Activated B cell treated with CpG ODN at 0.5 μM for 24 hours (primary cell): ENCODE data around the gene PTGIR. TPM values are rescaled to one million over a fixed set of nuclear protein-coding genes. Genes with fewer than 3 reads are reported as not detected.
A peak's percentile ranks its signal among the peaks of the same experiment; 100 is the strongest.

Experiments used
- ATAC-seq: fragments of 200-7000 bp; cut with Tn5 transposase; one replicate; pipeline ENCODE4 v1.10.0; 2021; ENCODE audit warnings: low read depth, mild to moderate bottlenecking, moderate library complexity
- CTCF ChIA-PET: fragments of 350-600 bp; sonication (Branson Sonifier 250); formaldehyde crosslinking; loops from one replicate; lab custom pipeline; 2021; ENCODE audit warnings: antibody characterized with exemption; lab: Charles Lee
- POLR2A ChIA-PET: fragments of 350-600 bp; sonication (Branson Sonifier 250); formaldehyde crosslinking; loops from one replicate; lab custom pipeline; 2021; ENCODE audit warnings: antibody characterized with exemption; lab: Charles Lee
- DNase-seq: peaks from one replicate; pipeline ENCODE4 v3.0.0; 2022
- H3K27ac Mint-ChIP-seq: one replicate; pipeline ENCODE4 v1.8.0; 2020; ENCODE audit warnings: mixed read lengths
- H3K27me3 Mint-ChIP-seq: one replicate; pipeline ENCODE4 v1.8.0; 2021; ENCODE audit warnings: mixed read lengths
- H3K36me3 Mint-ChIP-seq: one replicate; pipeline ENCODE4 v1.8.0; 2021; ENCODE audit warnings: low read depth, mixed read lengths
- H3K4me1 Mint-ChIP-seq: one replicate; pipeline ENCODE4 v1.8.0; 2021; ENCODE audit warnings: mixed read lengths
- H3K4me3 Mint-ChIP-seq: one replicate; pipeline ENCODE4 v1.8.0; 2020; ENCODE audit warnings: mild to moderate bottlenecking, mixed read lengths
- H3K9me3 Mint-ChIP-seq: one replicate; pipeline ENCODE4 v1.8.0; 2020; ENCODE audit warnings: mixed read lengths
- intact Hi-C: fragments of 100-400 bp; cut with micrococcal nuclease; formaldehyde crosslinking; loops from one replicate; pipeline ENCODE4 v1.15.1; 2024
- total RNA-seq: library from RNA; stranded (reverse); gene quantifications from 2 replicates; pipeline ENCODE4 v1.2.3, GENCODE V29; 2022
- TF ChIP-seq, protein P1 (sequence below): fragments of 200-600 bp; IDR thresholded peaks from one replicate; pipeline ENCODE4 v1.8.0; 2022; ENCODE audit warnings: antibody characterized with exemption, mild to moderate bottlenecking

PTGIR gene, protein sequence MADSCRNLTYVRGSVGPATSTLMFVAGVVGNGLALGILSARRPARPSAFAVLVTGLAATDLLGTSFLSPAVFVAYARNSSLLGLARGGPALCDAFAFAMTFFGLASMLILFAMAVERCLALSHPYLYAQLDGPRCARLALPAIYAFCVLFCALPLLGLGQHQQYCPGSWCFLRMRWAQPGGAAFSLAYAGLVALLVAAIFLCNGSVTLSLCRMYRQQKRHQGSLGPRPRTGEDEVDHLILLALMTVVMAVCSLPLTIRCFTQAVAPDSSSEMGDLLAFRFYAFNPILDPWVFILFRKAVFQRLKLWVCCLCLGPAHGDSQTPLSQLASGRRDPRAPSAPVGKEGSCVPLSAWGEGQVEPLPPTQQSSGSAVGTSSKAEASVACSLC
- total RNA-seq = 13.4 and 17.8 TPM in 2 replicates

DNA sequence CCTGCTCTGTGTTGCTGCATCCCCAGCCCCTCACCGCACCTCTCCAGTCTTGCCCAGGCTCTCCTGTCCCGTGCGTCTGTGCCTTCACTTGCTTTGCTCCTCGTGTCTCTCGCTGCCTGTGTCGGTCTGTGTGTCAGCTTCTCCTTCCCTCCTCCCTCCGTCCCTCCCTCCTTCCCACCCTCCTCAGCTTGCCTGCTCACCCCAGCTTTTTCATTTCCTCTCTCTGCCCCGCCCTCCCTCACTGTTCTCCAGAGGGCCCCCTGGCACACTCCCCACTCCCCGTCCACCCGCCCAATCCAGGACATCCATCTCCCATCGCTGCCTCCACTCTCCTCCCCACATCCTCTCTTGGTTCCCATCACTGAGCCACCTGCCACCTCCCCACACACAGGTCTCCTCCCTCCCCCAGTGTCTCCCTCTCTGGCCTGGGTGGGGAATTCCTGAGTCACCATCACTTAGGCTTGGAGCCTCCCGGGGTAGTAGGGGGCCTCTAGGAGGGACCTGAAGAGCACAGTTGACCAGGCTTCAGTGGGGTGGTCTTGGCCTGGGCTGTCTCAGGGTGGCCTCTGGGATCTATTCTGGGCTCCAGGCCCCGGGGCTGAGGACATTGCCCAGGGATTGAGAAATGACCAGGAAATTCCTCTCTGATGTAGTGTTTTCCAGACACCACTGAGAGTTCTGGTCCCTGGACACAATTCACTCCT lies at the start of gene PTGIR:
Gene PTGIR (minus strand): TSS at position 132 of the 704 bp plus-strand sequence. CDS start 864 bp downstream, outside the sequence.
- intact Hi-C loops = loop anchor here (1.0 kb wide), 1 partner anchor 9 kb away; no protein-coding TSS in a partner anchor
- Mint-ChIP-seq H3K9me3 (no peaks in the 10 kb centered on the region), H3K27ac (peak within 1 kb of the TSS; percentile 67), H3K4me1 (peaks cover 64% of the 10 kb centered on the region), H3K27me3 (no peaks in the 10 kb centered on the region), H3K4me3 (peak within 1 kb of the TSS; percentile 80), H3K36me3 (peaks cover 2% of the 10 kb centered on the region)
- TF ChIP-seq, protein P1, sequence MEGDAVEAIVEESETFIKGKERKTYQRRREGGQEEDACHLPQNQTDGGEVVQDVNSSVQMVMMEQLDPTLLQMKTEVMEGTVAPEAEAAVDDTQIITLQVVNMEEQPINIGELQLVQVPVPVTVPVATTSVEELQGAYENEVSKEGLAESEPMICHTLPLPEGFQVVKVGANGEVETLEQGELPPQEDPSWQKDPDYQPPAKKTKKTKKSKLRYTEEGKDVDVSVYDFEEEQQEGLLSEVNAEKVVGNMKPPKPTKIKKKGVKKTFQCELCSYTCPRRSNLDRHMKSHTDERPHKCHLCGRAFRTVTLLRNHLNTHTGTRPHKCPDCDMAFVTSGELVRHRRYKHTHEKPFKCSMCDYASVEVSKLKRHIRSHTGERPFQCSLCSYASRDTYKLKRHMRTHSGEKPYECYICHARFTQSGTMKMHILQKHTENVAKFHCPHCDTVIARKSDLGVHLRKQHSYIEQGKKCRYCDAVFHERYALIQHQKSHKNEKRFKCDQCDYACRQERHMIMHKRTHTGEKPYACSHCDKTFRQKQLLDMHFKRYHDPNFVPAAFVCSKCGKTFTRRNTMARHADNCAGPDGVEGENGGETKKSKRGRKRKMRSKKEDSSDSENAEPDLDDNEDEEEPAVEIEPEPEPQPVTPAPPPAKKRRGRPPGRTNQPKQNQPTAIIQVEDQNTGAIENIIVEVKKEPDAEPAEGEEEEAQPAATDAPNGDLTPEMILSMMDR = no peak
- ChIA-PET POLR2A (interaction anchor here (0.6 to 2.6 kb wide), 5 partner anchors 8 to 1067 kb away, joined by 4 to 11 read pairs (median 5); partner anchors contain the start of gene CALM3), CTCF (interaction anchor here (0.6 to 1.1 kb wide), 2 partner anchors 8 to 856 kb away, joined by 4 read pairs; partner anchors contain the start of gene SIX5)
- no peak for DNase-seq
- peak; percentile 29 for ATAC-seq

DNA sequence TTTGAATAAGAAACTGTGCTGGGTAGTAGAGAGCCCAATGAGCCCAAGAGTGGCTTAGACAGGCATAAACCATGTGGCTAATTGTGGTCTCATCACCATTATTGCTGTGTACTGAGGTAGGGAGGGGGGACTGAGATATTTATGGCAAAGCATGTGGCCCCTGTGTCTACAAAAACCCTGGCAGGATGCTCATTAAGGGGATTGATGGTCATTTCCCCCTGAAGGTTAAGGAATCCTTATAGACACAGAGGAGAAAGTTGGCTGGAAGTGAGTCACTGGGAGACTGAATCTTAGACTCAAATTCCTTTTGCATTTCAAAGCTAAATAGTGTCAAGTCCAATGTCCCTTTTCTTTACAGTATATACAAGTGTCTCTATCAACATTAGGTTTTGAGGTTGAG lies 45.9 kb upstream of the PTGIR start:
- Mint-ChIP-seq H3K9me3 (no peaks in the 10 kb centered on the region), H3K36me3 (peaks cover 33% of the 10 kb centered on the region), H3K4me3 (no peak overlapping the region), H3K4me1 (no peaks in the 10 kb centered on the region), H3K27ac (no peak overlapping the region), H3K27me3 (no peaks in the 10 kb centered on the region)
- ATAC-seq (no peak), DNase-seq (no peak)
- POLR2A ChIA-PET = no interaction called here
- CTCF ChIA-PET = no interaction called here
- intact Hi-C loops = no loop called here
- TF ChIP-seq, protein P1 = no peak

DNA sequence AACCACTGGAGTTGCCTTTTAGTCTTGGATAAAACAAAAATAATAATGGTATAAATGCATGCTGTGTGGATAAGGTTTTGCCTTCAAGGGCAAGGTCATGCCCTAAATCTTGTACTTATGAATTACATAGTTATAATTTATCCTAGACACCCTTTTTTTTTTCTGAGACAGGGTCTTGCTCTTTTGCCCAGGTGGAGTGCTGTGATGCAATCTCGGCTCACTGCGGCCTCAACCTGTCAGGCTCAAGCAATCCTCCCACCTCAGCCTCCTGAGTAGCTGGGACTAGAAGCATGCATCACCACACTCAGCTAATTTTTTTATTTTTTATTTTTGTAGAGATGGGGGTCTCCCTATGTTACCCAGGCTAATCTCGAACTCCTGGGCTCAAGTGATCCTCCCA lies 43.8 kb upstream of the PTGIR start:
- intact Hi-C loops = no loop called here
- ATAC-seq (no peak), DNase-seq (no peak)
- Mint-ChIP-seq H3K4me1 (no peaks in the 10 kb centered on the region), H3K27ac (no peak overlapping the region), H3K4me3 (no peak overlapping the region), H3K27me3 (no peaks in the 10 kb centered on the region), H3K36me3 (peaks cover 15% of the 10 kb centered on the region), H3K9me3 (no peaks in the 10 kb centered on the region)
- POLR2A ChIA-PET = no interaction called here
- CTCF ChIA-PET = no interaction called here
- TF ChIP-seq, protein P1 = no peak

DNA sequence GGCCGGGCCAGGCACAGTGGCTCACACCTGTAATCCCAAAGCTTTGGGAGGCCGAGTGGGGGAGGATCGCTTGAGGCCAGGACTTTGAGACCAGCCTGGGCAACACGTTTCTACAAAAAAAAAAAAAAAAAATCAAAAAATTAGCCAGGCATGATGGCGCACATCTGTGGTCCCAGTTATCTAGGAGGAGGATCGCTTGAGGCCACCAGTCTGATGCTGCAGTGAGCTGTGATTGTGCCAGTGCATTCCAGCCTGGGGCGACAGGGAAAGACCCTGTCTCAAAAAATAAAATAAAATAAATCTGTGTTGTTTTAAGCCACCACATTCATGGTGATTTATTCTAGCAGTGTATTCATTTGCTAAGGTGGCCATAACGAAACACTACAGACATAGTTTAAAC lies 40.2 kb upstream of the PTGIR start:
- H3K9me3 Mint-ChIP-seq = no peaks in the 10 kb centered on the region
- ChIA-PET CTCF (no interaction called here), POLR2A (no interaction called here)
- no peak for DNase-seq
- intact Hi-C loops = no loop called here
- TF ChIP-seq, protein P1 = no peak
- H3K27ac Mint-ChIP-seq = no peak overlapping the region
- no peaks in the 10 kb centered on the region for H3K36me3 Mint-ChIP-seq
- H3K27me3 Mint-ChIP-seq = peaks cover 4% of the 10 kb centered on the region
- no peak for ATAC-seq
- H3K4me1 Mint-ChIP-seq = peaks cover 16% of the 10 kb centered on the region
- no peak overlapping the region for H3K4me3 Mint-ChIP-seq
